A549 (cell line): ENCODE results near the gene RUNX1.

Source experiments
- CTCF ChIP-seq: fragments of >200 bp; sonication (Bioruptor Twin); formaldehyde crosslinking; IDR thresholded peaks from 3 replicates; pipeline ENCODE4 v1.5.1; 2016
- EP300 ChIP-seq, 2 experiments: fragments of >200 bp; sonication (Bioruptor Twin); formaldehyde crosslinking; IDR thresholded peaks; 2 replicates in 1 of 2; 3 replicates in 1 of 2; pipeline ENCODE4 v1.6.1; 2016 to 2017
- MYC ChIP-seq: IDR thresholded peaks from 2 replicates; pipeline ENCODE4 v1.6.1; 2012; ENCODE audit warnings: mild to moderate bottlenecking, inconsistent platforms, low read length, improper control_type of control experiment, borderline replicate concordance
- RAD21 ChIP-seq, 2 experiments: fragments of >200 bp in 1 of 2; sonication (Bioruptor Twin) in 1 of 2; formaldehyde crosslinking in 1 of 2; IDR thresholded peaks in 1 of 2; conservative IDR thresholded peaks in 1 of 2; 2 replicates in 1 of 2; 3 replicates in 1 of 2; pipeline ENCODE4 v1.6.1; 2012 to 2018; ENCODE audit warnings: inconsistent platforms in 1 of 2
- REST ChIP-seq: fragments of 200-600 bp; sonication (generic); IDR thresholded peaks from 2 replicates; pipeline ENCODE4 v1.6.1; 2016; ENCODE audit warnings: antibody characterized with exemption, mild to moderate bottlenecking, moderate library complexity
- RNF2 ChIP-seq: fragments of 200-600 bp; sonication (generic); IDR thresholded peaks from 2 replicates; pipeline ENCODE4 v1.6.1; 2016; ENCODE audit warnings: low read depth, mild to moderate bottlenecking, antibody characterized with exemption, moderate library complexity, borderline replicate concordance

GRCh38 chr21:34998176-34998575 lies 50.9 kb downstream of the RUNX1 start:
- TF ChIP-seq CTCF, result no peak
- no peak for TF ChIP-seq RNF2
- TF ChIP-seq MYC, result no peak
- TF ChIP-seq REST, result no peak
- TF ChIP-seq RAD21 (conservative IDR thresholded peaks at IDR 0.05 in 1 of 2, IDR thresholded peaks at IDR 0.05 in 1 of 2), result no peak
- TF ChIP-seq EP300 (IDR thresholded peaks at IDR 0.05), result no peak
